ENCODE data around the gene TMEM179.
"Not testable (repeated sequence)": the region's sequence is repeated elsewhere in the genome, so short reads cannot be mapped to it uniquely, and the experiment has no call there.

TMEM179 gene

GRCh38 chr14:104636846-104637545 is 32.4 kb upstream of the TMEM179 start:
- DNase-seq = not testable (repeated sequence)

GRCh38 chr14:104636131-104636530 is 31.6 kb upstream of the TMEM179 start:
- no peak for DNase-seq

- no peak for DNase-seq
Measured at GRCh38 chr14:104635717-104636116, 31.1 kb upstream of the TMEM179 start.

- no peak for DNase-seq
Measured at GRCh38 chr14:104634886-104635570, 30.5 kb upstream of the TMEM179 start.

GRCh38 chr14:104634138-104634760 is 29.7 kb upstream of the TMEM179 start:
- no peak for DNase-seq

GRCh38 chr14:104633276-104634137 is 28.9 kb upstream of the TMEM179 start:
- DNase-seq = no peak

GRCh38 chr14:104632781-104633180 is 28.2 kb upstream of the TMEM179 start:
- no peak for DNase-seq

- DNase-seq = no peak
Measured at GRCh38 chr14:104624939-104625338, 20.4 kb upstream of the TMEM179 start.

- DNase-seq = no peak
Measured at GRCh38 chr14:104614126-104614812, 9.7 kb upstream of the TMEM179 start.

GRCh38 chr14:104611881-104612280 is 7.3 kb upstream of the TMEM179 start:
- no peak for DNase-seq

GRCh38 chr14:104610749-104611310 is 6.3 kb upstream of the TMEM179 start:
- no peak for DNase-seq

- no peak for DNase-seq
Measured at GRCh38 chr14:104609666-104610065, 5.1 kb upstream of the TMEM179 start.

GRCh38 chr14:104603711-104604401 is 716 bp downstream of the TMEM179 start:
- no peak for DNase-seq

GRCh38 chr14:104602933-104603325 is 1.6 kb downstream of the TMEM179 start:
- no peak for DNase-seq

- no peak for DNase-seq
Measured at GRCh38 chr14:104602315-104602932, 2.1 kb downstream of the TMEM179 start.

- DNase-seq = no peak
Measured at GRCh38 chr14:104601786-104602185, 2.8 kb downstream of the TMEM179 start.

GRCh38 chr14:104600805-104601204 is 3.8 kb downstream of the TMEM179 start:
- DNase-seq = no peak

GRCh38 chr14:104600141-104600643 is 4.4 kb downstream of the TMEM179 start:
- no peak for DNase-seq

GRCh38 chr14:104599446-104599845 is 5.1 kb downstream of the TMEM179 start:
- no peak for DNase-seq

- no peak for DNase-seq
Measured at GRCh38 chr14:104598910-104599273, 5.7 kb downstream of the TMEM179 start.

Measured in CD4-positive, alpha-beta T cell treated with Interferon gamma for 1 hour (primary cell).